Right lobe of liver (tissue), 6 donors: ENCODE data around the gene KIF18A. TPM values are rescaled to one million over a fixed set of nuclear protein-coding genes. Genes with fewer than 3 reads are reported as not detected.
"Not testable (repeated sequence)": the region's sequence is repeated elsewhere in the genome, so short reads cannot be mapped to it uniquely, and the experiment has no call there.

Source experiments
- ATAC-seq, 4 donors: fragments of 200-7000 bp; cut with Tn5 transposase; one replicate each; pipeline ENCODE4 v1.9.1; 2020; ENCODE audit warnings: mild to moderate bottlenecking in 4 of 4, moderate library complexity in 4 of 4
- DNase-seq, 3 donors: peaks; one replicate each; pipeline ENCODE4 v3.0.0-alpha.2; 2020
- H3K27ac ChIP-seq, 3 donors: fragments of 200-600 bp; one replicate each; pipeline ENCODE4 v1.8.0; 2022
- H3K27me3 ChIP-seq, 2 donors: fragments of 200-600 bp; one replicate each; pipeline ENCODE4 v1.8.0; 2022
- H3K36me3 ChIP-seq, 4 donors: fragments of 200-600 bp; sonication (generic) in 1 of 4; one replicate each; pipeline versions ENCODE4 v1.5.1 to v1.8.0; 2017 to 2022; ENCODE audit warnings: control low read depth in 1 of 4
- H3K4me1 ChIP-seq, 4 donors: fragments of 200-600 bp; sonication (generic) in 1 of 4; one replicate each; pipeline versions ENCODE4 v1.5.1 to v1.8.0; 2017 to 2022; ENCODE audit warnings: control low read depth in 1 of 4
- H3K4me3 ChIP-seq, 3 donors: fragments of 200-600 bp; one replicate each; pipeline ENCODE4 v1.8.0; 2022
- H3K9me3 ChIP-seq, 4 donors: fragments of 200-600 bp; sonication (generic) in 1 of 4; one replicate each; pipeline versions ENCODE4 v1.5.1 to v1.8.0; 2017 to 2022; ENCODE audit warnings: control low read depth in 1 of 4
- POLR2A ChIP-seq: fragments of 450-650 bp; IDR thresholded peaks from one replicate; pipeline ENCODE4 v1.6.1; 2017; ENCODE audit warnings: antibody characterized with exemption, mild to moderate bottlenecking
- WGBS: methylation state at CpG from one replicate; pipeline ENCODE4 v1.1.6; 2018; ENCODE audit warnings: low coverage, low lambda C conversion rate; ENCODE audit not compliant: insufficient coverage; ENCODE audit errors: missing lambda C conversion rate; 5-methylcytosine and 5-hydroxymethylcytosine counted together
- intact Hi-C, 2 donors: fragments of 100-400 bp; cut with DNase I; formaldehyde crosslinking; loops; one replicate each; pipeline versions ENCODE4 v1.11.2 to v1.14.1; 2022
- total RNA-seq, 6 experiments: library from RNA; depleted of rRNA in 2 of 6; stranded (reverse); fragments of >200 nt in 2 of 6; fragmentation: NEBNext Ultra II Directional in 3 of 6; extraction: Animal tissue kit (Norgen Biotek cat#: 25700) in 3 of 6; gene quantifications; one replicate each; pipeline versions ENCODE4 v1.1.0 to v1.2.4, GENCODE V29; 2016 to 2023
- TF ChIP-seq, protein P1 (sequence below), 4 donors: fragments of 200-600 bp in 3 of 4; fragments of 450-650 bp in 1 of 4; IDR thresholded peaks; one replicate each; pipeline versions ENCODE4 v1.5.1 to v1.8.0; 2016 to 2022; ENCODE audit warnings: antibody characterized with exemption in 4 of 4, mild to moderate bottlenecking in 2 of 4
- donor health status: DM: no; HTN: yes; CAD: no.
- donor health status: DM: no; HTN: no; CAD: no.
- donor health status: DM: no; HTN: no; CAD: no.
- donor health status: DM: no; HTN: yes; CAD: no.
- donor health status: DM: no; HTN: yes; CAD: no.

The KIF18A gene
- total RNA-seq, 6 experiments from 2014 or later: 0.11 to 0.81 (median 0.23) TPM

DNA sequence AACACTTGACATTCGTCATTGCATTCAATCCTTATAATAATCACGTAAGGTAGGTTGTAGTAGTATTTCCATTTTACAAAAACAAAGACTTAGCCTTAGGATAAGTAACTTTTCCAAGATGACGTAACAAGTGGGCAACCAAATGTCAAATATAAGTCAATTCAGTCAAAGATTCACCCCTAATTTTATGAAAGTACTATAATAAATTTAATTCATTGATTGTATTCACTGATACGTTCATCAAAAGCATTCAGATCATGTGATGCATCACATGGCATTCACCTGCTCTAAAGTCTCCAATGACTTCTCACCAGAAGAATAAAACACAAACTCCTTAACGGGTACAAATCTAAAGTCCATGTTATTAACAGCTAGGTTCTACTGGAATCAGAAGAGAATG lies 2.1 kb downstream of the KIF18A start:
- Histone ChIP-seq H3K4me1 (peaks cover 0 to 13% (median 0%) of the 10 kb centered on the region in 4 donors), H3K36me3 (no peaks in the 10 kb centered on the region), H3K9me3 (no peaks in the 10 kb centered on the region), H3K4me3 (no peak overlapping the region), H3K27ac (no peak overlapping the region), H3K27me3 (no peaks in the 10 kb centered on the region)
- intact Hi-C loops: no loop called here
- DNase-seq (no peak), ATAC-seq (no peak)
- WGBS: 82% methylated on average over 5 of the region's 5 CpGs
- TF ChIP-seq, protein P1, sequence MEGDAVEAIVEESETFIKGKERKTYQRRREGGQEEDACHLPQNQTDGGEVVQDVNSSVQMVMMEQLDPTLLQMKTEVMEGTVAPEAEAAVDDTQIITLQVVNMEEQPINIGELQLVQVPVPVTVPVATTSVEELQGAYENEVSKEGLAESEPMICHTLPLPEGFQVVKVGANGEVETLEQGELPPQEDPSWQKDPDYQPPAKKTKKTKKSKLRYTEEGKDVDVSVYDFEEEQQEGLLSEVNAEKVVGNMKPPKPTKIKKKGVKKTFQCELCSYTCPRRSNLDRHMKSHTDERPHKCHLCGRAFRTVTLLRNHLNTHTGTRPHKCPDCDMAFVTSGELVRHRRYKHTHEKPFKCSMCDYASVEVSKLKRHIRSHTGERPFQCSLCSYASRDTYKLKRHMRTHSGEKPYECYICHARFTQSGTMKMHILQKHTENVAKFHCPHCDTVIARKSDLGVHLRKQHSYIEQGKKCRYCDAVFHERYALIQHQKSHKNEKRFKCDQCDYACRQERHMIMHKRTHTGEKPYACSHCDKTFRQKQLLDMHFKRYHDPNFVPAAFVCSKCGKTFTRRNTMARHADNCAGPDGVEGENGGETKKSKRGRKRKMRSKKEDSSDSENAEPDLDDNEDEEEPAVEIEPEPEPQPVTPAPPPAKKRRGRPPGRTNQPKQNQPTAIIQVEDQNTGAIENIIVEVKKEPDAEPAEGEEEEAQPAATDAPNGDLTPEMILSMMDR (IDR thresholded peaks at IDR 0.05): no peak

DNA sequence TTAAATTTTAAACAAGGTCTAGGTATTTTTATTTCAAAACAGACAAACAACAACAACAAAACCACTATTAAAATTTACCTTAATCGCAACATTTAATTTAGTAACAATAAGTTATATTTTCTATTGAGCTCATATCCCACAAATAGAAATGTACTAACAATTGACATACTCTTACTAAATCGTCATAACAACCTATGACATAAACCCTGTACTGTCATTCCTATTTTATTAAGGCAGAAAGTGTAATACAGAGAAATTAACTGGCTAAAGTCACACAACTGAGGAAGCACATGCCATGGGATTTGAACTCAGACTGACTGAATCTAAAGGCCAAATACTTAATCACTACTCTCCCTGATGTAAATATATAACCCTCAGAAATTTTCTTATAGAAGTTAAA lies 3.0 kb downstream of the KIF18A start:
- Histone ChIP-seq H3K27ac (no peak overlapping the region), H3K36me3 (no peaks in the 10 kb centered on the region), H3K4me3 (no peak overlapping the region), H3K27me3 (no peaks in the 10 kb centered on the region), H3K9me3 (no peaks in the 10 kb centered on the region), H3K4me1 (peaks cover 0 to 11% (median 0%) of the 10 kb centered on the region in 4 donors)
- DNase-seq: no peak
- TF ChIP-seq, protein P1 (IDR thresholded peaks at IDR 0.05): no peak
- TF ChIP-seq POLR2A: no peak
- no peak for ATAC-seq
- 86% methylated on average over 2 of the region's 2 CpGs for WGBS
- intact Hi-C loops: no loop called here

DNA sequence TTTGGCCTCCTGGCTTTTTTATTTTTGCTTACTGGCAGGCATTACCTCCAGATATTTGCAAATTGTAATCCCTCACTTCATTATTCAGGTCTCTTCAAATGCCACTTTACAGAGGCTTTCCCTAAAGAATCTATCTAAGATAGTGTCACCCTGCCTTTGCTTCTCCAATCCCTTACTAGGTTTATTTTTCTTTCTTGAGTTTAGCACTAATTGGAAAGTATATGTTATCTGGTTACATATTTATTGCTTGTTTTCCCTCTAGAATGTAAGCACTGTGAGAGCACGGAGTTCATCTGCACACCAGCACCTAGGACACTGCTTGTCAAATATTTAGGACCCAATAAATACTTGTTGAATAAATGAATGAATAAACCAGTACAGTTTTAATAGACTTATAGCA lies 3.5 kb downstream of the KIF18A start:
- Histone ChIP-seq H3K4me1 (peaks cover 0 to 7% (median 0%) of the 10 kb centered on the region in 4 donors), H3K27me3 (no peaks in the 10 kb centered on the region), H3K9me3 (no peaks in the 10 kb centered on the region), H3K4me3 (no peak overlapping the region), H3K36me3 (no peaks in the 10 kb centered on the region), H3K27ac (no peak overlapping the region)
- DNase-seq (no peak), ATAC-seq (no peak)
- 94% methylated on average over 1 of the region's 1 CpG for WGBS
- intact Hi-C loops: no loop called here
- TF ChIP-seq POLR2A: no peak
- TF ChIP-seq, protein P1 (IDR thresholded peaks at IDR 0.05): no peak

DNA sequence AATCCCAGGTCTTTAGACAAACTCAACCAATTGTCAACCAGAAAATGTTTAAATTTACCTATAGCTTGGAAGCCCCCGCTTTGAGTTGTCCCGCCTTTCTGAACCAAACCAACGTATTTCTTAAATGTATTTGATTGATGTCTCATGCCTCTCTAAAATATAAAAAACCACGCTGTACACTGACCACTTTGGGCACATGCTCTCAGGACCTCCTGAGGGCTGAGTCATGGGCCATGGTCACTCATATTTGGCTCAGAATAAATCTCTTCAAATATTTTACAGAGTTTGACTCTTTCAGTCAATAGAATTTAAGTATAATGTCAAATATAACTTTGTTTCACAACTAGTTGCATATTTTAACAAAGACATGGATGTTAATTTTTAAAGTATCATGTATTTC lies 5.7 kb downstream of the KIF18A start:
- H3K4me1 ChIP-seq, H3K27me3 ChIP-seq, DNase-seq, intact Hi-C loops, H3K4me3 ChIP-seq, H3K27ac ChIP-seq, ATAC-seq, H3K9me3 ChIP-seq, H3K36me3 ChIP-seq: not testable (repeated sequence)
- WGBS: 96% methylated on average over 4 of the region's 4 CpGs

DNA sequence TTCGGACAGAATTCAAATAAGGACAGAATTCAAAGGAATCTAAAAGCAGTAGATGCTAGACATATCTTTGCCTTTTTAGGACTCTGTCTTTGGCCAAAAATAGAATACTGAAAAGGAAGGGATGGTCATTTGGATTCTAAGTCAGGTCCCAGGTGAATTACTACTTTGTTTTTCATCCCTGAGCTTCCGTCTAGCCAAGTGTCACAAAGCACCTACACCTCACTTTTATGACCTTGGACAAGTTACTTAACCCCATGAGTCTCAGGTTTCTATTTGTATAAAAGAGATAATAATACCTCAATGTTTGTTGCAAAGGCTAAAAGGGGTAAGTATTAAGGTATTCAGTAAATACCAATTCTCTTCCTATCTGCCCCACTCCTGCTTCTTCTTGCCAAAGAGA lies 7.3 kb downstream of the KIF18A start:
- ATAC-seq: no peak
- no peak for DNase-seq
- intact Hi-C loops: no loop called here
- 80% methylated on average over 1 of the region's 2 CpGs for WGBS
- TF ChIP-seq, protein P1 (IDR thresholded peaks at IDR 0.05): no peak
- no peak for TF ChIP-seq POLR2A
- H3K9me3 ChIP-seq: no peaks in the 10 kb centered on the region
- no peaks in the 10 kb centered on the region for H3K27me3 ChIP-seq
- no peaks in the 10 kb centered on the region for H3K4me1 ChIP-seq
- H3K4me3 ChIP-seq: no peak overlapping the region
- no peak overlapping the region for H3K27ac ChIP-seq
- no peaks in the 10 kb centered on the region for H3K36me3 ChIP-seq
